Body of pancreas (tissue), 4 donors: Measurements from ENCODE around the gene RAD51D.

Source experiments
- POLR2A ChIP-seq, 3 donors: fragments of 450-650 bp; IDR thresholded peaks; one replicate each; pipeline ENCODE4 v1.6.1; 2016; ENCODE audit warnings: antibody characterized with exemption in 3 of 3, mild to moderate bottlenecking in 2 of 3
- TF ChIP-seq, protein P1 (sequence below), 7 experiments: fragments of 450-650 bp in 4 of 7; fragments of 200-600 bp in 3 of 7; sonication (generic) in 3 of 7; IDR thresholded peaks; one replicate each; pipeline ENCODE4 v1.5.1; 2016 to 2019; ENCODE audit warnings: antibody characterized with exemption in 7 of 7

DNA sequence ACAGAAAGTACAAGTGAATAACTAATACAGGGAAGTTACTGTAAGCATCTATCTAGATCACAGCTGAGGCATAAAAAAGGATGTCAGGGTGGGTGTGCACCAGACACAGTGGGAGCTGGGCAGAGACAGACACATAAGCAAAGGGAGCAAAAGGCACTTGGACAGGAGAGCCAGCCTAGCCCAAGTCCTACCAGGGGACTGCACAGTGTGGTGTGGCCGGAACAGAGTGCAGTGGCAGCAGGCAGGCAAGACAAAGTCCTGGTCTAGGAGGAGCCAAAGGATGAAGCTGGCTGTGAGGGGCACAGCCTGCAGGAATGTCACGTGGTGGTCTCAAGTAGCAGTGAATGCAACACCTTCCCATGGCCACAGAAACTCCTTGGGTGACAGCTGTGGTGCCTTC, 21.9 kb downstream of the RAD51D start:
- TF ChIP-seq, protein P1, sequence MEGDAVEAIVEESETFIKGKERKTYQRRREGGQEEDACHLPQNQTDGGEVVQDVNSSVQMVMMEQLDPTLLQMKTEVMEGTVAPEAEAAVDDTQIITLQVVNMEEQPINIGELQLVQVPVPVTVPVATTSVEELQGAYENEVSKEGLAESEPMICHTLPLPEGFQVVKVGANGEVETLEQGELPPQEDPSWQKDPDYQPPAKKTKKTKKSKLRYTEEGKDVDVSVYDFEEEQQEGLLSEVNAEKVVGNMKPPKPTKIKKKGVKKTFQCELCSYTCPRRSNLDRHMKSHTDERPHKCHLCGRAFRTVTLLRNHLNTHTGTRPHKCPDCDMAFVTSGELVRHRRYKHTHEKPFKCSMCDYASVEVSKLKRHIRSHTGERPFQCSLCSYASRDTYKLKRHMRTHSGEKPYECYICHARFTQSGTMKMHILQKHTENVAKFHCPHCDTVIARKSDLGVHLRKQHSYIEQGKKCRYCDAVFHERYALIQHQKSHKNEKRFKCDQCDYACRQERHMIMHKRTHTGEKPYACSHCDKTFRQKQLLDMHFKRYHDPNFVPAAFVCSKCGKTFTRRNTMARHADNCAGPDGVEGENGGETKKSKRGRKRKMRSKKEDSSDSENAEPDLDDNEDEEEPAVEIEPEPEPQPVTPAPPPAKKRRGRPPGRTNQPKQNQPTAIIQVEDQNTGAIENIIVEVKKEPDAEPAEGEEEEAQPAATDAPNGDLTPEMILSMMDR (IDR thresholded peaks at IDR 0.05): no peak
- TF ChIP-seq POLR2A (IDR thresholded peaks at IDR 0.05): no peak
